GM23338 (cell line): ENCODE results near the gene ASB16. TPM values are rescaled to one million over a fixed set of nuclear protein-coding genes. Genes with fewer than 3 reads are reported as not detected.

Experiments
- ATAC-seq: fragments of 200-7000 bp; cut with Tn5 transposase; 3 replicates; pipeline ENCODE4 v1.9.1; 2020
- DNase-seq: peaks from one replicate; pipeline ENCODE4 v3.0.0-alpha.2; 2015; ENCODE audit warnings: low spot score
- H2AFZ ChIP-seq: fragments of 200-600 bp; sonication (generic); 2 replicates; pipeline ENCODE4 v1.8.0; 2016; ENCODE audit warnings: antibody characterized with exemption, mild to moderate bottlenecking, moderate library complexity
- H3F3A ChIP-seq: fragments of 200-600 bp; sonication (generic); replicated peaks from 2 replicates; pipeline ENCODE4 v1.8.0; 2017; ENCODE audit warnings: antibody characterized with exemption, mixed run types, low read depth
- H3K27ac ChIP-seq: fragments of 200-600 bp; sonication (generic); 2 replicates; pipeline ENCODE4 v1.6.1; 2016; ENCODE audit warnings: low read depth
- H3K27me3 ChIP-seq: fragments of 200-600 bp; sonication (generic); 2 replicates; pipeline ENCODE4 v1.8.0; 2016; ENCODE audit warnings: mild to moderate bottlenecking, mixed run types, moderate library complexity; ENCODE audit not compliant: insufficient read depth
- H3K36me3 ChIP-seq: fragments of 200-600 bp; sonication (generic); 2 replicates; pipeline ENCODE4 v1.8.0; 2016; ENCODE audit warnings: mild to moderate bottlenecking; ENCODE audit not compliant: insufficient read depth
- H3K4me1 ChIP-seq: fragments of 200-600 bp; sonication (generic); 2 replicates; pipeline ENCODE4 v1.8.0; 2016; ENCODE audit warnings: mild to moderate bottlenecking, moderate library complexity; ENCODE audit not compliant: insufficient read depth
- H3K4me2 ChIP-seq: fragments of 200-600 bp; sonication (generic); 2 replicates; pipeline ENCODE4 v1.7.1; 2017; ENCODE audit warnings: mixed run types
- H3K4me3 ChIP-seq: fragments of 200-600 bp; sonication (generic); 2 replicates; pipeline ENCODE4 v1.6.1; 2016; ENCODE audit warnings: mixed run types
- H3K79me2 ChIP-seq: fragments of 200-600 bp; sonication (generic); replicated peaks from 2 replicates; pipeline ENCODE4 v1.8.0; 2017; ENCODE audit warnings: mild to moderate bottlenecking; ENCODE audit not compliant: insufficient read depth
- H3K9me2 ChIP-seq: fragments of 200-600 bp; sonication (generic); 2 replicates; pipeline ENCODE4 v1.8.0; 2017; ENCODE audit not compliant: insufficient read depth
- H4K20me1 ChIP-seq: fragments of 200-600 bp; sonication (generic); replicated peaks from 2 replicates; pipeline ENCODE4 v1.8.0; 2017; ENCODE audit warnings: mild to moderate bottlenecking; ENCODE audit not compliant: insufficient read depth
- H3K27ac Mint-ChIP-seq: 2 replicates; pipeline ENCODE4 v1.8.0; 2020; ENCODE audit warnings: inconsistent platforms, mild to moderate bottlenecking, moderate library complexity, mixed read lengths
- H3K27me3 Mint-ChIP-seq: 3 replicates; pipeline ENCODE4 v1.8.0; 2022; ENCODE audit warnings: low read depth, mild to moderate bottlenecking, moderate library complexity, mixed read lengths, inconsistent platforms; ENCODE audit not compliant: insufficient read depth, poor library complexity
- H3K36me3 Mint-ChIP-seq: 3 replicates; pipeline ENCODE4 v1.8.0; 2021; ENCODE audit warnings: low read depth, mild to moderate bottlenecking, inconsistent platforms, moderate library complexity, mixed read lengths
- H3K4me1 Mint-ChIP-seq: 3 replicates; pipeline ENCODE4 v1.8.0; 2020; ENCODE audit warnings: mild to moderate bottlenecking, inconsistent platforms, mixed read lengths
- H3K4me3 Mint-ChIP-seq: 3 replicates; pipeline ENCODE4 v1.8.0; 2021; ENCODE audit warnings: moderate library complexity, mild to moderate bottlenecking, inconsistent platforms, mixed read lengths
- H3K9me3 Mint-ChIP-seq: 3 replicates; pipeline ENCODE4 v1.8.0; 2020; ENCODE audit warnings: moderate library complexity, mild to moderate bottlenecking, inconsistent platforms, mixed read lengths
- CREB1 ChIP-seq: fragments of 250-450 bp; sonication (Bioruptor Pico); IDR thresholded peaks from 2 replicates; pipeline ENCODE4 v1.5.0; 2020; ENCODE audit warnings: low read depth, mild to moderate bottlenecking, moderate library complexity
- EZH2phosphoT487 ChIP-seq: fragments of 200-600 bp; sonication (generic); IDR thresholded peaks from one replicate; pipeline ENCODE4 v1.8.1; 2018; ENCODE audit warnings: antibody characterized with exemption; ENCODE audit not compliant: unreplicated experiment
- NANOG ChIP-seq: IDR thresholded peaks from 2 replicates; pipeline ENCODE4 v1.6.1; 2016; ENCODE audit warnings: antibody characterized with exemption, borderline replicate concordance
- ZNF114 ChIP-seq: fragments of 250-450 bp; sonication (Bioruptor Pico); IDR thresholded peaks from 2 replicates; pipeline ENCODE4 v1.5.0; 2020; ENCODE audit warnings: mild to moderate bottlenecking, moderate library complexity
- ZNF331 ChIP-seq: fragments of 250-450 bp; sonication (Bioruptor Pico); IDR thresholded peaks from 2 replicates; pipeline ENCODE4 v1.5.0; 2020; ENCODE audit warnings: low read depth, mild to moderate bottlenecking, moderate library complexity
- polyA plus RNA-seq: library from polyadenylated mRNA; unstranded; fragments of >200 nt; fragmentation: Nextera tagmentation; extraction: Ambion mirVana; gene quantifications from 2 replicates; pipeline ENCODE4 v1.2.1, GENCODE V29; 2016
- total RNA-seq: library from RNA; depleted of rRNA; stranded (reverse); fragments of >200 nt; shearing (Covaris generic); gene quantifications from 2 replicates; pipeline ENCODE4 v1.2.3, GENCODE V29; 2014
- TF ChIP-seq, protein P1 (sequence below): fragments of 250-450 bp; sonication (Bioruptor Pico); IDR thresholded peaks from 2 replicates; pipeline ENCODE4 v1.5.0; 2020; ENCODE audit warnings: mild to moderate bottlenecking, moderate library complexity
- TF ChIP-seq, protein P2 (sequence below): IDR thresholded peaks from one replicate; pipeline ENCODE4 v1.6.1; 2018; ENCODE audit warnings: antibody characterized with exemption; ENCODE audit not compliant: unreplicated experiment

ASB16 gene
- total and polyA plus RNA-seq, 2 experiments from 2014 or later = 0.47 TPM; not detected in 1

DNA sequence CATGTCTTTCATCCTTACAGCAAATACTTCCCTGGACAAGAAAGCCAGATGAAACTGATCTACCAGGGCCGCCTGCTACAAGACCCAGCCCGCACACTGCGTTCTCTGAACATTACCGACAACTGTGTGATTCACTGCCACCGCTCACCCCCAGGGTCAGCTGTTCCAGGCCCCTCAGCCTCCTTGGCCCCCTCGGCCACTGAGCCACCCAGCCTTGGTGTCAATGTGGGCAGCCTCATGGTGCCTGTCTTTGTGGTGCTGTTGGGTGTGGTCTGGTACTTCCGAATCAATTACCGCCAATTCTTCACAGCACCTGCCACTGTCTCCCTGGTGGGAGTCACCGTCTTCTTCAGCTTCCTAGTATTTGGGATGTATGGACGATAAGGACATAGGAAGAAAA lies 20.0 kb downstream of the ASB16 start:
- H3K4me2 ChIP-seq = no peak overlapping the region
- H3K79me2 ChIP-seq = peaks cover 21% of the 10 kb centered on the region
- TF ChIP-seq CREB1 = no peak
- TF ChIP-seq, protein P1, sequence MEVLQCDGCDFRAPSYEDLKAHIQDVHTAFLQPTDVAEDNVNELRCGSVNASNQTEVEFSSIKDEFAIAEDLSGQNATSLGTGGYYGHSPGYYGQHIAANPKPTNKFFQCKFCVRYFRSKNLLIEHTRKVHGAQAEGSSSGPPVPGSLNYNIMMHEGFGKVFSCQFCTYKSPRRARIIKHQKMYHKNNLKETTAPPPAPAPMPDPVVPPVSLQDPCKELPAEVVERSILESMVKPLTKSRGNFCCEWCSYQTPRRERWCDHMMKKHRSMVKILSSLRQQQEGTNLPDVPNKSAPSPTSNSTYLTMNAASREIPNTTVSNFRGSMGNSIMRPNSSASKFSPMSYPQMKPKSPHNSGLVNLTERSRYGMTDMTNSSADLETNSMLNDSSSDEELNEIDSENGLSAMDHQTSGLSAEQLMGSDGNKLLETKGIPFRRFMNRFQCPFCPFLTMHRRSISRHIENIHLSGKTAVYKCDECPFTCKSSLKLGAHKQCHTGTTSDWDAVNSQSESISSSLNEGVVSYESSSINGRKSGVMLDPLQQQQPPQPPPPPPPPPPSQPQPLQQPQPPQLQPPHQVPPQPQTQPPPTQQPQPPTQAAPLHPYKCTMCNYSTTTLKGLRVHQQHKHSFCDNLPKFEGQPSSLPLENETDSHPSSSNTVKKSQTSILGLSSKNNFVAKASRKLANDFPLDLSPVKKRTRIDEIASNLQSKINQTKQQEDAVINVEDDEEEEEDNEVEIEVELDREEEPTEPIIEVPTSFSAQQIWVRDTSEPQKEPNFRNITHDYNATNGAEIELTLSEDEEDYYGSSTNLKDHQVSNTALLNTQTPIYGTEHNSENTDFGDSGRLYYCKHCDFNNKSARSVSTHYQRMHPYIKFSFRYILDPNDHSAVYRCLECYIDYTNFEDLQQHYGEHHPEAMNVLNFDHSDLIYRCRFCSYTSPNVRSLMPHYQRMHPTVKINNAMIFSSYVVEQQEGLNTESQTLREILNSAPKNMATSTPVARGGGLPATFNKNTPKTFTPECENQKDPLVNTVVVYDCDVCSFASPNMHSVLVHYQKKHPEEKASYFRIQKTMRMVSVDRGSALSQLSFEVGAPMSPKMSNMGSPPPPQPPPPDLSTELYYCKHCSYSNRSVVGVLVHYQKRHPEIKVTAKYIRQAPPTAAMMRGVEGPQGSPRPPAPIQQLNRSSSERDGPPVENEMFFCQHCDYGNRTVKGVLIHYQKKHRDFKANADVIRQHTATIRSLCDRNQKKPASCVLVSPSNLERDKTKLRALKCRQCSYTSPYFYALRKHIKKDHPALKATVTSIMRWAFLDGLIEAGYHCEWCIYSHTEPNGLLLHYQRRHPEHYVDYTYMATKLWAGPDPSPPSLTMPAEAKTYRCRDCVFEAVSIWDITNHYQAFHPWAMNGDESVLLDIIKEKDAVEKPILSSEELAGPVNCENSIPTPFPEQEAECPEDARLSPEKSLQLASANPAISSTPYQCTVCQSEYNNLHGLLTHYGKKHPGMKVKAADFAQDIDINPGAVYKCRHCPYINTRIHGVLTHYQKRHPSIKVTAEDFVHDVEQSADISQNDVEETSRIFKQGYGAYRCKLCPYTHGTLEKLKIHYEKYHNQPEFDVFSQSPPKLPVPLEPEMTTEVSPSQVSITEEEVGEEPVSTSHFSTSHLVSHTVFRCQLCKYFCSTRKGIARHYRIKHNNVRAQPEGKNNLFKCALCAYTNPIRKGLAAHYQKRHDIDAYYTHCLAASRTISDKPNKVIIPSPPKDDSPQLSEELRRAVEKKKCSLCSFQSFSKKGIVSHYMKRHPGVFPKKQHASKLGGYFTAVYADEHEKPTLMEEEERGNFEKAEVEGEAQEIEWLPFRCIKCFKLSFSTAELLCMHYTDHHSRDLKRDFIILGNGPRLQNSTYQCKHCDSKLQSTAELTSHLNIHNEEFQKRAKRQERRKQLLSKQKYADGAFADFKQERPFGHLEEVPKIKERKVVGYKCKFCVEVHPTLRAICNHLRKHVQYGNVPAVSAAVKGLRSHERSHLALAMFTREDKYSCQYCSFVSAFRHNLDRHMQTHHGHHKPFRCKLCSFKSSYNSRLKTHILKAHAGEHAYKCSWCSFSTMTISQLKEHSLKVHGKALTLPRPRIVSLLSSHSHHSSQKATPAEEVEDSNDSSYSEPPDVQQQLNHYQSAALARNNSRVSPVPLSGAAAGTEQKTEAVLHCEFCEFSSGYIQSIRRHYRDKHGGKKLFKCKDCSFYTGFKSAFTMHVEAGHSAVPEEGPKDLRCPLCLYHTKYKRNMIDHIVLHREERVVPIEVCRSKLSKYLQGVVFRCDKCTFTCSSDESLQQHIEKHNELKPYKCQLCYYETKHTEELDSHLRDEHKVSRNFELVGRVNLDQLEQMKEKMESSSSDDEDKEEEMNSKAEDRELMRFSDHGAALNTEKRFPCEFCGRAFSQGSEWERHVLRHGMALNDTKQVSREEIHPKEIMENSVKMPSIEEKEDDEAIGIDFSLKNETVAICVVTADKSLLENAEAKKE (CRISPR knock-in tag) = no peak
- H3K4me3 Mint-ChIP-seq = no peak overlapping the region; the same call in 2 of the 3 replicates
- H3K27ac ChIP-seq = no peak overlapping the region
- H4K20me1 ChIP-seq = peaks cover 4% of the 10 kb centered on the region; the same call in 1 of the 2 replicates
- no peaks in the 10 kb centered on the region for H3K9me3 Mint-ChIP-seq
- DNase-seq (no peak), ATAC-seq (no peak)
- peaks cover 49% of the 10 kb centered on the region for H3K36me3 Mint-ChIP-seq
- H2AFZ ChIP-seq = no peak overlapping the region
- peak overlapping the region; percentile 28; the same call in 1 of the 2 replicates for H3K27ac Mint-ChIP-seq
- no peaks in the 10 kb centered on the region for H3K27me3 ChIP-seq
- peaks cover 28% of the 10 kb centered on the region for H3K4me1 ChIP-seq
- H3K9me2 ChIP-seq = no peaks in the 10 kb centered on the region
- H3K27me3 Mint-ChIP-seq = peaks cover 15% of the 10 kb centered on the region
- peaks cover 8% of the 10 kb centered on the region for H3K36me3 ChIP-seq
- H3K4me1 Mint-ChIP-seq = peaks cover 34% of the 10 kb centered on the region
- H3F3A ChIP-seq = peaks cover 27% of the 10 kb centered on the region; the same call in 1 of the 2 replicates
- no peak overlapping the region for H3K4me3 ChIP-seq

DNA sequence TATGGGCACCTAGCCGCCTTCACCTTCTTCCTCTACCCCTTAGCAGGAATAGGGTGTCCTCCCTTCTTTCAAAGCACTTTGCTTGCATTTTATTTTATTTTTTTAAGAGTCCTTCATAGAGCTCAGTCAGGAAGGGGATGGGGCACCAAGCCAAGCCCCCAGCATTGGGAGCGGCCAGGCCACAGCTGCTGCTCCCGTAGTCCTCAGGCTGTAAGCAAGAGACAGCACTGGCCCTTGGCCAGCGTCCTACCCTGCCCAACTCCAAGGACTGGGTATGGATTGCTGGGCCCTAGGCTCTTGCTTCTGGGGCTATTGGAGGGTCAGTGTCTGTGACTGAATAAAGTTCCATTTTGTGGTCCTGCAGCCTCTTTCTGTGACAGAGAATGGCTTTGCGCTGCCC lies 20.9 kb downstream of the ASB16 start:
- Mint-ChIP-seq H3K27me3 (peaks cover 17% of the 10 kb centered on the region), H3K27ac (peak overlapping the region; percentile 89), H3K9me3 (no peaks in the 10 kb centered on the region), H3K4me3 (peak overlapping the region; percentile 43; the same call in 1 of the 3 replicates), H3K36me3 (peaks cover 52% of the 10 kb centered on the region), H3K4me1 (peaks cover 32% of the 10 kb centered on the region)
- H3K9me2 ChIP-seq = no peaks in the 10 kb centered on the region
- ATAC-seq = no peak; the same call in 2 of the 3 replicates
- H3F3A ChIP-seq = peaks cover 29% of the 10 kb centered on the region; the same call in 1 of the 2 replicates
- peak overlapping the region; percentile 10; the same call in 1 of the 2 replicates for H3K4me3 ChIP-seq
- peaks cover 12% of the 10 kb centered on the region for H3K36me3 ChIP-seq
- H3K4me2 ChIP-seq = peak overlapping the region; percentile 64; the same call in 1 of the 2 replicates
- no peak for TF ChIP-seq NANOG
- TF ChIP-seq CREB1 = no peak
- TF ChIP-seq ZNF331 (CRISPR knock-in tag) = no peak
- TF ChIP-seq, protein P2, sequence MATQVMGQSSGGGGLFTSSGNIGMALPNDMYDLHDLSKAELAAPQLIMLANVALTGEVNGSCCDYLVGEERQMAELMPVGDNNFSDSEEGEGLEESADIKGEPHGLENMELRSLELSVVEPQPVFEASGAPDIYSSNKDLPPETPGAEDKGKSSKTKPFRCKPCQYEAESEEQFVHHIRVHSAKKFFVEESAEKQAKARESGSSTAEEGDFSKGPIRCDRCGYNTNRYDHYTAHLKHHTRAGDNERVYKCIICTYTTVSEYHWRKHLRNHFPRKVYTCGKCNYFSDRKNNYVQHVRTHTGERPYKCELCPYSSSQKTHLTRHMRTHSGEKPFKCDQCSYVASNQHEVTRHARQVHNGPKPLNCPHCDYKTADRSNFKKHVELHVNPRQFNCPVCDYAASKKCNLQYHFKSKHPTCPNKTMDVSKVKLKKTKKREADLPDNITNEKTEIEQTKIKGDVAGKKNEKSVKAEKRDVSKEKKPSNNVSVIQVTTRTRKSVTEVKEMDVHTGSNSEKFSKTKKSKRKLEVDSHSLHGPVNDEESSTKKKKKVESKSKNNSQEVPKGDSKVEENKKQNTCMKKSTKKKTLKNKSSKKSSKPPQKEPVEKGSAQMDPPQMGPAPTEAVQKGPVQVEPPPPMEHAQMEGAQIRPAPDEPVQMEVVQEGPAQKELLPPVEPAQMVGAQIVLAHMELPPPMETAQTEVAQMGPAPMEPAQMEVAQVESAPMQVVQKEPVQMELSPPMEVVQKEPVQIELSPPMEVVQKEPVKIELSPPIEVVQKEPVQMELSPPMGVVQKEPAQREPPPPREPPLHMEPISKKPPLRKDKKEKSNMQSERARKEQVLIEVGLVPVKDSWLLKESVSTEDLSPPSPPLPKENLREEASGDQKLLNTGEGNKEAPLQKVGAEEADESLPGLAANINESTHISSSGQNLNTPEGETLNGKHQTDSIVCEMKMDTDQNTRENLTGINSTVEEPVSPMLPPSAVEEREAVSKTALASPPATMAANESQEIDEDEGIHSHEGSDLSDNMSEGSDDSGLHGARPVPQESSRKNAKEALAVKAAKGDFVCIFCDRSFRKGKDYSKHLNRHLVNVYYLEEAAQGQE = no peak
- TF ChIP-seq EZH2phosphoT487 = no peak
- no peak for TF ChIP-seq ZNF114 (CRISPR knock-in tag)
- DNase-seq = no peak
- H2AFZ ChIP-seq = no peak overlapping the region
- H3K27ac ChIP-seq = peak overlapping the region; percentile 74
- no peaks in the 10 kb centered on the region for H3K27me3 ChIP-seq
- peaks cover 28% of the 10 kb centered on the region for H3K4me1 ChIP-seq
- peaks cover 13% of the 10 kb centered on the region for H3K79me2 ChIP-seq
- peaks cover 4% of the 10 kb centered on the region; the same call in 1 of the 2 replicates for H4K20me1 ChIP-seq
